ENCODE results near the gene CACNB4.
A peak's percentile ranks its signal among the peaks of the same experiment; 100 is the strongest.
"Not testable (repeated sequence)": the region's sequence is repeated elsewhere in the genome, so short reads cannot be mapped to it uniquely, and the experiment has no call there.

CACNB4 gene

DNA sequence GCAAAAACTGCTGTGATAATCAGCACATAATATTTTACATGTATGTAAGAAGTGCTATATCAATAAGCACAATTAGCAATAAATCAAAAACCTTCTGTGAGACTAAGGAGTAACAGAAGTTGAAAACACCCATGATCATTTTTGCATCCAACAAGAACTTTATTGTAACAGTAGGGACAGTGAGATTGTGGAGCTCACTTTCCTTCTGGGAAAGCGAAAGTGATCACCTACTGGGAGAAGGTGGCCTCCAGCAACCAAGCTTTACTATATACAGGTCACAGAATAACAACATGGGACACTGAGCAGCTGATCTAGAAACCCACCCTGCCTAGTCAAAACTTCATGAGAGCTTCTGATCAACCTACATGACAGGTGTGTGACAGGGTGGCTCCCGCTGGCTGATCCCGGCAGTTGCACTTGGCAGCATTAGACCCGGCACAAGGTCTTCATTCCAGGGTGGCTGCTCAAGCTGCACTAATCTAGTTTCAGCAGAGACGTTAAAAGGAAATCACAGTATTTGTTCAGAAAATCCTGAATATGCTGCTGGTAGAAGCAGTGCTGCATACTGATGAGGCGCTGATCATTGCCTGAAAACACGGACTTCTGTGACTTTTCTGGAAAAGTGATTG, 207.2 kb downstream of the CACNB4 start:
- no peak for DNase-seq

DNA sequence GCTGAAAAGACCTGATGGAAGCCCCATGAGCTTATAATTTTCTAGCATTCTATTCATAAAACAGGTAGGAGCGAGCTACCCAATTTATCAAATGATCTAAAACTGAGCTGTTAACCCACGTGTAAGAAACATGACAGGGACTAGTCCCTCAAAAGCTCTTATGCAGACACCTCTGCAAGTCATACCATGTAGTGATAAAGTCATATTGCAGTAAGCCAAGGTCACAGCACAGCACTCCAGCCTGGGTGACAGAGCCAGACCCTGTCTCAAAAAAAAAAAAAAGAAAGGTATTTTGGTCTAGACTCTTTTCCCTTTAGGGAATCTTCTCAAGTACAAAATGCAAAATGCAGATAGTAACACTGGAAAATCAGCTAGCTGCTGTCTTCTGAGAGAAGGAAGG, 211.7 kb downstream of the CACNB4 start:
- DNase-seq: no peak

DNA sequence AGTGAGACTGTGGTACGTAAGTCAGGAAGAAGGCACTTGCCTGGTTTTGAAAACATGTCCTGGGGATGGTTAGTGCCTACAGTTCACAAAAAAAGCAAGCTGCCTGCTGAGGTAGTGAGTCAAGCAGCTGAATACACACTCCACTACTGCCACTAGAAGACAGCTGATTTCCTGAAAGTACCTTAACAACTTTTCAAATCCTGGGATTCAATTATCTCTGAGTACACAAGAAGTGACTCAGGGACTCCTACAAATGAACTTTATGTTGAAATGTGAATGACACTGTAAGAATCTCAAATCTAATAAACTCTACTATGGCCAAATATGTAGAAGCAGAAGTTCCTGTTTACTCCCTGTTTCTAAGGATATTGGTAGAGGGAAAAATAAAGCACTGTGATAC, 212.6 kb downstream of the CACNB4 start:
- no peak for DNase-seq

DNA sequence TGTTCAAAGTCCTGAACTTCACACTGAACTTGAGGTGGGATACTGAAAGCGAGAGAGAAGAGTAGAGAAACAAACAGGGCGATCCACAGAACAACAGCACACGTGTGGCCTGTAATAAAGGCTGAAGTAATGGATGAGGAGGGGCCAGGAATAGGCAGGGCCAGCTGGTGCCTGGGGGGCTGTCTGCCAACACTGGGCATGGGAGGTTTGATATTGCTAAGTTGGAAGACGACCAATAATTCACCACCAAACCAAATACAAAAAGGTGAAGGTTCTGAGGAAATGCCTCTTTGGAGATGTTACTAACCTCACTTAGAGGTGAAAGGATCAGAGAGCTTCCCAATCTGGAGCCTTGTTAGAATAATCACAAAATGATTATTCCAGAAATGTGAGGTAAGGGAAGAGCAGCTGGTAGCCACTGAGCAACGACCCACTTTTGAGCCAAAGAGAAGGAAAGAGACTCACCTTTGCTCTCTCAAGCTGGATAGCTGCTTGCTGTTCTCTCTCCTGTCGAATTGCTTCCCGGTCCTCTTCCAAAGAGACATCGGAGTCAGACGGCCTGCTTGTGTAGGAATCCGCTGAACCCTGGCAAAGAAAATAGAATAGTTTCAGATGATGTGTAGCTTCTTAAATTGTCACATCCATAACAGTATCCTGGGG, 215.9 kb downstream of the CACNB4 start:
- no peak for DNase-seq

DNA sequence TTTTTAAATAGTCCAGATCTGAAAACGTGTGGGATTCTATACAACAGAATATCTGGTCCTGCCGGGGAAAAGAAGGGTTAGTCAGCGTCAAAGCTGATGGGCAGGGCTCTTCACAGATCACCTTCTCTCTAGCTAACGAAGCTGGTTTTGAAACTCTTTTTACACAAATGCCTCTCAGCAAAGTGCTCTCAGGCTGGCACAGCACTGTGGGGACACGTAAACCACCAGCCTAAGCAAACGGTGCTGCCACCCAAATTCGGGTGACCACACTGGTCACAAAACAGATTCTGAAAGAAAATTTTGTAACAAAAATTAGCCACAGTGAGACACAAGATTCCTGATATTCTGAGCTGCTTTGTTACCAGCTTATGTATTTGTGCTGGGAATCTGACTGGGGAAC, 217.5 kb downstream of the CACNB4 start:
- DNase-seq: no peak

DNA sequence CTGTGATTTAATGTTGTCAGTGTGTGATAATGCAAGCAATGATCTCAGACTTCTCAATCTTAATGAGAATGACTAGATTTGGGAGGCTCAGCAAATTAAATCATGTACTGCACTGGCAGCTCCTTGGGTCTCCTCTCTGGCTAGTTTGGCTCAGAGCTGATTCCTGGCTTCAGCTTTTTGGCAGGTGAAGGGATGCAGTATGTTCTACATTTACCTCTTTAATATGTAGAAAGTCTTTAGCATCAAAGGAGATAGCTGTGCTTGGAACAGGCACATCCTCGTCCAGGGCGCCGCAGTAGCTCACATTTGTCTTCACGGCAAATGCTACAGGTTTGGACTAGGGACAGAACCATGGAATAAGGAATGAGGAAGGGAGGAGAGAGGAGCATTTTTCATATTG, 218.3 kb downstream of the CACNB4 start:
- DNase-seq: no peak

DNA sequence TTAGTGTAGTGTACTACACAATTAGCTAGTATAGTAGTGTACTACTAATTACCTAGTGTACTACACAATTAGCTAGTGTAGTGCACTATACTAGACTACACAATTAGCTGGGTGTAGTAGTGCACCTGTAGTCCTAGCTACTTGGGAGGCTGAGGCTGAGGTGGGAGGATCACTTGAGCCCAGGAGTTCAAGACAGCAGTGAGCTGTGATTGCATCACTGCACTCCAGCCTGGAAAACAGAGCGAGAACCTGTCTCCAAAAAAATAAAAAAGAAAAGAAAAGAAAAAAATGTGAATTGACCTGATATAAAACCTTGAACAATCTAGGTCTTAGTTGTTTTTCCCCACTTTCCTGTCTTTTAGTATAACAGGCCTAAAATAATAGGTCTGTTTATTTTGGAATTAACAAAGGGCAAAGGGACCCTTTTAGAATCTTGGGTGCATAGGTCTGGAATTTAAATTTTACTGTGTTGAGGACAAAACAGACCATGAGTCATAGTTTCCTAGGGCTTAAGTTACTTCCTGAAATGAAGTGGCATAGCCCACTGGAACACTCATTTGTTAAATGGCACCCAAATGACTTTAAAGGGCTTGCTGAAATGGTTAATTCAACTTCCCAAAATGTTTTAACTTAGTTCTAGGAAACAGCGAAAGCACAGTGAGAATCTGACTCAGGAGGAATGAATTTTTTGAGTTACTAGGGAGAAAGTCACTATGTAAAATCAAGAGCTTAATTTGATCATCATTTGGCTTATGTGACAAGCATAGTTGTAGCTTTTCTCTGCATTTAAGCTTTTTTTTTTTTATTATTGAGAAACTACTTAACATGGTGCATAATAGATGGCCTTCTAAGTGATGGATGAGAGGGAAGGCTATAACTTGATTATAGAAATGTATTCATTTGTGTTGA, 219.9 kb downstream of the CACNB4 start:
- DNase-seq: peak; percentile 1

DNA sequence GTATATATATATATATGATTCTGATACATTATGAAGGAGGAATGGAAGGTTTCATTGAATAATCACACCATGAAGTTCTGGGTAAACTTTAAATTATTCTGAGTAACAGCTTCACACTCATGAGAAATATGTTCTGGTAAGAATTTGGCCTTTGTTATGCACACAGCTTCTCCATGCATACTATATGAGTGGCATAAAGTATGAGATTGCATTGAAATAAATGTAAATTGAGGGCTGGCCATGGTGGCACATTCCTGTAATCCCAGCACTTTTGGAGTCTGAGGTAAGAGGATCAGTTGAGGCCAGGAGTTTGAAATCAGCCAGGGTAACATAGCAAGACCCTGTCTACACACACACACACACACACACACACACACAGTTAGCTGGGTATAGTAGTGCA, 220.6 kb downstream of the CACNB4 start:
- no peak for DNase-seq

DNA sequence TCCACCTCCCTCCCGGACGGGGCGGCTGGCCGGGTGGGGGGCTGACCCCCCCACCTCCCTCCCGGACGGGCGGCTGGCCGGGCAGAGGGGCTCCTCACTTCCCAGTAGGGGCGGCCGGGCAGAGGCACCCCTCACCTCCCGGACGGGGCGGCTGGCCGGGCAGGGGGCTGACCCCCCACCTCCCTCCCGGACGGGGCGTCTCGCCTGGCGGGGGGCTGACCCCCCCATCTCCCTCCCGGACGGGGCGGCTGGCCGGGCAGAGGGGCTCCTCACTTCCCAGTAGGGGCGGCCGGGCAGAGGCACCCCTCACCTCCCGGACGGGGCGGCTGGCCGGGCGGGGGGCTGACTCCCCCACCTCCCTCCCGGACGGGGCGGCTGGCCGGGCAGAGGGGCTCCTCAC, 223.2 kb downstream of the CACNB4 start:
- not testable (repeated sequence) for DNase-seq

DNA sequence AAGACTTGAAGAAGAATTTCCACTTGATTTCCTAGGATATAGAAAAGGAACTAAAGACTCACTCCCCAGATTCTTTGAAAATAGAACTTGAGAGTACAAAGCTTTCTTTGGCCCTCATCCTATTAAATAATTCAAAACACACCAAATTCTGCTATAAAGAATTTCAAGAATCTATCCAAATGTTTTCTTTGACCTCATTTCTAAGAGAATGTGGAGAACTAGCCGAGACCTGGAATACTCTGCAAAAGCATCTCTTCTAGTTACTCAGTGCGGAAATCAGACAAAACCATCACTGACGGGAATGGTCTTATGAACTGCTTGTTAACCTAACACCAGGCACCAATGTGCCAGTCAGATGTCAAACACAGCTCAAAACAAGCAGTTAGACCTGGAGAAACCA, 226.4 kb downstream of the CACNB4 start:
- DNase-seq: no peak

DNA sequence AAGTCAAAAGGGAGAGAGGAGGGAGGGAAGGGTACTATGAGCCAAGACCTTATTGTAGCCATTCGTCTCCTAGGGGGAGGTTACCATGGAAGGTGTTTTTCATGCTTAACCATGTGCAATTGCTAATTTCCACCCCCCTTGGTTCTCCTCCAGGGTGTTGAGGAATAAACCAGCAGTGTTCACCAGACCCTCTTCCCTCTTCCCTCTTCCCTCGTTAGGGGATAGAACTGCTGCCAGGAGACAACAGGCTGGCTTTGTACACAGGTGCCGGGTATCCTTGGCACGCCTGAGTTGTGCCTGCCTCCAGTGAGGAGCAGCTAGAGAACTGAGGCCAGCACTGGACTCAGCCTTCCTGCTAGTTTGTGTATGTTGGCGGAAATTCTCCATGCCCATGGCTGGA, 229.6 kb downstream of the CACNB4 start:
- no peak for DNase-seq

DNA sequence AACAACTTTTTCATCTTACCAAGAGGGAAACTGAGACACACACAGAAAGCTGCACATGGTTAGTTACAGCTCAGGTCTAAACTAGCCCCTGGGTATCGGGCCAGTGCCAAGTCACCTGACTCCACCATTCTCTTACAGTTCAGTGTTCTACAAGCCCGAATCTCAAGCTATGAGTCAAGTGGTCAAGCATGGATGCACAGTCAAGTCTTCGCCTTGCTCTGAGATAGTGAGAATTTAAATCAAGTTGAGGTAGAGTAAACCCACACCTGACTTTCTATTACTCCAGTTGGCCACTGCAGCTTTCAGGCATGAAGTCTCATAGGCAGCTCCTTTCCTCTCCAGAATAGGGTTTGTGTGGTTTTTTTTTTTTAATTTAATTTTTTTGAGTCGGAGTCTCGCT, 236.1 kb downstream of the CACNB4 start:
- DNase-seq: no peak

DNA sequence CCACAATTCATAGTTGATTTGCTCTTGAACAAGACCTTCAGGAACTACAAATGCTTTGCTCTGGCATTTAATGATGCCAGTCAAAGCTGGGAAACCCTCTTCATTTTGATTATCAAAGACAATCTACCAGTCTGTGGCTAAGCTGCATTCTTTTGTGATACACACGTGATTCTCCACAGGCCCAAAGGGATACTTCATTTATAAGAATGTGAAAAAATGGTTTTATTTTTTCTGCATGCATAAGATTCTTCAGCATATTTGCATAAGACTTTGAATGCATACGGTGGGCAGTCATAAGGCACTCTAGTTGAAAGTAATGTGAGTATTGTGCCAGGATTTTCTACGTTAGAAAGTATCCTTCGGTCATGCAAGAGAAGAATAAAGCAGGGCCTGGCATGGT, 237.7 kb downstream of the CACNB4 start:
- DNase-seq: no peak

DNA sequence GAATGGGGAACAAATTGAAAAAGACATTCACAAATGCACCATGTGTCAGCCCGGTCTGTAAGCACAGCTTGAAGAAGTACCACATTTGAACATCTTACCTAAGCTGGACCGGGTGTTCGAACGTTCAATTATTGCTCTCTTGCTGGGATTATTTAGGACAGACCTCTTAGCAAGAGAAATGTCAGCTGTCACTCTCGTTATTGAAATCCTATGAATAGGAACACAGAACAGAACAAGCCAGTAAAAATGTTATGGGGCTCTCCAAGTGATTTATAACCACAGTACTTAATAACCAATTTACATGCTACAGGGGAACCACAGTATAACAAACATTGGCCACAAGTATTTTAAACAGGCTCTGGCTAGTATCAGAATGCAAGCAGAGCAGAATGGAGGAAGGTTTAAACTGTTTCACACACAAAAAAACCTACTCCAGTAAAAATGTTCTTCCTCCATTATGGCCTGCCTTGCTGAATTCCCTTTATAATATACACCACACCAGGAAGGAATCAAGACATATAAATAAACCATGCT, 238.2 kb downstream of the CACNB4 start:
- no peak for DNase-seq

DNA sequence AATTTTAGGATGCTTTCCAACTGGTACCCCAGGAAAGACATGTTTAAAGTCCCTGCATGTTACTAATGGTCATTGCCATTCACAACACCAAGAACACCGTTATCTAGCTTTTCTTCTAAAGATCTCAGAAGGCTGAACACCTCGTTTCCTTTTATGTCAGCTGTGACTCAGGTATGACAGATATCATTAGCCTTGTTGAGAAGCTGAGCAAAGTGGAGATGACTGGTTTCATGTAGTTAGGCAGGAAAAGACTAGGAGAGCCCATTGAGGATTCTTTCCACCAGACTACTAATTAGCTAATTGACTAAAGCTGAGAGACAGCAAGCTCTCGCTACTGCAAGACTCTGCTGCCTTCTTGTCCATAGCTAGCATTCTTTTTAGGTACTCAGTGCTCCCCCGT, 238.6 kb downstream of the CACNB4 start:
- no peak for DNase-seq

DNA sequence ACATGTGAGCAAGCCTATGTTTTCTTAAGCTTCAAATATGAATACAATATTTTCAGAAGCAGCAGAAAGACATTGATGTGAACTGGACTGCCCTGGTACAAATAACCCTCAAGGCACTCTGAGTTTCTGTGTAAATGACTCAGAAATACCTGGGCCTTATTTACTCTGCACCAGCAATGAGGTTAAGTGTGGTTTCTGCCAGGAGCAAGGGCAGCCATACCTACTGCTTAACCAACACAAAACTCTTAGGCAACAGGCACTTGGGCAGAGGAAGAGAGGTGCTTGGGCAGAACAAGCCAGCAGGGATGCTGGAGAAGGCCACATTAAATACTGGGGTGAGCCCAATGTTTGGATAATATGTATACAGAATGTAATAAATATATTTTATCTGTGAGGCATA, 241.2 kb downstream of the CACNB4 start:
- DNase-seq: no peak

DNA sequence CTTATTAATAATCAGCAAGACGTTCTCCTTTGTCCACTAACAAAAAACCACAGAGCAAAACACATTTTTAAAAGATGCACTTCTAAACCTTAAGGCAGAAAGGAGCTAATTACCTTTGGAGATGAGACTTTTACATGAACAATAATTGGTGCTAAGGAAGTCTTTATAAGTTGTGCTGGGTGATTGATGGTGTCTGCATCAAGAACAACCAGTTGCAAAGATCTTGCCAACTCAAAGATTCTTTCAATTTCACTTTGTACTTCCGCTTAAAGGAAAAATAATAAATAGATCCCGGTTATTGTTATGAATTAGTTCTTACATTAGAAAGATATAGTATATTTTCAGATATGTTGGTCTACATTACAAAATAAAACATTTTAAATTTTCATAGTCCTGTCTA, 243.7 kb downstream of the CACNB4 start:
- DNase-seq: no peak

DNA sequence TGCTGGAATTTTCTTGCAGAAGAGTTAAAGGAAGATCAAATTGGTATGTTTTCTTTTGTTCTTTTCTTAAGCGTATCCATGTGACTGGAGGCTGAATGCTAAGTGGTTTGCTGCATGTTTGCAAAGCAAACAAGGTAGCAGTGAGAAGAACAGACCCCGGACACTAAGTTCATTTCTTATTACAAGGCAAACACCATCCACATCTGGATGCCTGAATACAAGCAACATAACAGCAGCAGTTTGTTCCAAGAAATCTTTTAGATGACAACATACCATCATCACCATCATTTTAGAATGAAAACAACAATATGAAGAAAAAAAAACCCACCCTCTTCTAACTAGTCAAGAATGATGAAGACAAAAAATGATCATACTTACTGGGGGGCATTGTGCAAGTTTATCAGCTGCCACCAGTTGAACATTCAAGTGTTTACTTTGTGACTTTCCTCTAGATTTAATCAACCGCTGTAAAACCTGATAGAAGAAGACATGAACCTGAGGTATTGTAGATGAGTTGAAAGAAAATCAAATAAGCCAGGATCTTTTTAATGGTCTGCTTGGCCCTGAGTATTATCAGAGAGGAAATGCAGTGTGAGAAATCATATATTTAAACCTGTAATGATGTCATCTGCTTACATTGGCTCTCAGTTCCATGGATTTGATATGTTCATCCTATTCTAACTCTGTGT, 245.6 kb downstream of the CACNB4 start:
- DNase-seq: no peak

DNA sequence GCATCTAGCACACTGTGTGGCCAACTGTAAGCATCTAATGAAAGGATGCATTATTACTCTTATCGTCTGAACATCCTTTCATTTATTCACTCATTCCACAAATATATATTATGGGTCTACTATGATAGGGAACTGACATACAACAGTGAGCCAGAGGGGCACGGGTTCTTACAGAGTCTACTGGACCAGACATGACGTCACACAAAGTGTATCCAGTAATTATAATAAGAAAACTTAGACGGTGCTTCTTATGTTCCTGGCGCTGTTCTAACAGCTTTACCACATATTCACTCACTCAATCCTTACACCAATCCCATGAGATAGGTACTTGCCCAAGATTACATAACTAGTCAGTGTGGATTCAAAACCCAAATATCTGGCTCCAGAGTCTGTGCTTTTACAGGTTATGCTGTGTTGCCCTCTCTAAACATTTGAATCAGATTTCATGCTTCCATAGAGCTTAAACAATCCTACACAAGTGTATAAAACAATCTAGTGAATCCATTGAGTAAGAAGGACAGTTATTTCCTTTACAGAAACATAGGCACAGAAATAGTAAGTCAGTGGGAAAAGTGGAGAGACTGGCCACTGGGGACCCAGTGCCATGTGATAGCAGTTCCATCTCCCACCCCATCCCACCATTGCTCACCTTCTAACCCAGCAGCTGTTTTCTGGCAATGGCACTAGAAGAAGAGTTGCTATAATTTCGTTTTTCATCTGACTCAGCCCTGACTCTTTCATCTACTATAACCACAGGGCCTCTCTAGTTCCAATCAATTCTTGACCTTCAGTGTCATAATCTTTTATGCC, 246.4 kb downstream of the CACNB4 start:
- DNase-seq: no peak

DNA sequence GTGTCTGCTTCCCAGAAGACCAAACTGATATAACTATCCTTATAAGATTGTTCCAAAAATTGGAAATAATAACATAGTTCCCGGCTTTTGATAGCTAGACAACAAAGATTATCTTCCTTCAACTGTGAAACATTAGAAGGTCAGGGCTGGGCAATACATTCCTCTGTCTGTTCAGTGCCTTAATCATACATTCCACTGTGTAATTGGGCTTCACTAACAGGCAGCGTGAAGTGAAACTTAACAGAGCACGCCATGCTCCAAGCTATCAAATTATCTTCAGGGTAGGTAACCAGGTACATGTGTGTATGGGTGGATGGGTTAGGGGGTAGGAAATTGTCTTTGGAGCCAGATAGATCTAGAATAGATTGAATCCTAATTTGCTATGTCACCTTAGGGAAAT, 247.1 kb downstream of the CACNB4 start:
- DNase-seq: no peak

DNA sequence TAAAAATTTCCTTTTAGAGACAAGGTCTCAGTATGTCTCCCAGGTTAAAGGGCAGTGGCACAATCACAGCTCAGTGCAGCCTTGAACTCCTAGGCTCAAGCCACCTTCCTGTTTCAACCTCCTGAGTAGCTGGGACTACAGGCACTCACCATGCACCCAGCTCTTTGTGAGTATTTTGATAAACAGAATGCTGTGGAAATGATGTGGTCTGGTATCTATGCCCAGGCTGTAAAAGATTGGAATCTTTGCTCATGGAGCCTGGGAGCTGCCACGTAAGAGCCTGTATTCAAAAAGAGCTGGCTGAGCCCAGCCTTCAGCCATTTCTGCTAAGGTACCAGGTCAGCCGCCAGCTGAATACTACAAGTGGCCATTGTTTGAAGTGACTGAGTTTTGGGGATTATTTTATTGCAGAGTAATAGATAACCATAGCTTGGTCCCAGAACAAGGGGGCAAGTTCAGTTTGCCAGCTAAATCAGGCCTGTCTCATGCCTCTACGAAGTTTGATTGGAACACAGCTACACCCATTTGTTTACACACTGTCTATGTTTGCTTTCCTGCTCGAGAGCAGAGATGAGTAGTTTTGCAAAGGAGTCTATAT, 249.3 kb downstream of the CACNB4 start:
- DNase-seq: no peak

DNA sequence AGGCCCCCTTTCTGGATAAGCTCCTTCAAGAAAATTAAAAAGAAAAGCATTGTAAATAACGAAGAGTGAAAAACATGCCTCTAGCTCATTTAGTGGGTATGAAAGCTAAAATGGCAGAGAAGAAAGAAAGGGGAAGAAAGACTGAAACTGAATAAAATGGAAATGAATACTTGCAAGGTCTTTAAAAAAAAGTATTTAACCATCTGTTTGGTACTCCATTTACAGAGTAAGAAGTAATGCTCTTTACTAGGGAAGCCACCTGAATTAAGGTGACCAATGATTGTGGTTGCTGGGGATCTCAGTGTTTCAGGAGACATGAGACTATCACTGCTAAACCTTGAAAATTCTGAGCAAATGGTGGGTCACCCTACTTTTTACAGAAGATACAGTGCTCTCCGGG, 253.0 kb downstream of the CACNB4 start:
- no peak for DNase-seq
